Upper lobe of right lung (tissue), 1 donor: ENCODE measurements around the gene NRXN3. TPM values are rescaled to one million over a fixed set of nuclear protein-coding genes. Genes with fewer than 3 reads are reported as not detected.

Experiments used
- ATAC-seq: fragments of 200-7000 bp; cut with Tn5 transposase; one replicate; pipeline ENCODE4 v1.9.1; 2020; ENCODE audit warnings: mild to moderate bottlenecking, moderate library complexity
- DNase-seq: peaks from one replicate; pipeline ENCODE4 v3.0.0-alpha.2; 2020
- H3K27ac ChIP-seq: fragments of 200-600 bp; one replicate; pipeline ENCODE4 v1.8.0; 2022
- H3K27me3 ChIP-seq: fragments of 200-600 bp; one replicate; pipeline ENCODE4 v1.8.0; 2022; ENCODE audit warnings: mild to moderate bottlenecking
- H3K36me3 ChIP-seq: fragments of 200-600 bp; one replicate; pipeline ENCODE4 v1.8.0; 2022
- H3K4me1 ChIP-seq: fragments of 200-600 bp; one replicate; pipeline ENCODE4 v1.8.0; 2022
- H3K4me3 ChIP-seq: fragments of 200-600 bp; one replicate; pipeline ENCODE4 v1.8.0; 2022; ENCODE audit warnings: mild to moderate bottlenecking
- H3K9me3 ChIP-seq: fragments of 200-600 bp; one replicate; pipeline ENCODE4 v1.8.0; 2022
- intact Hi-C: fragments of 100-400 bp; cut with DNase I; formaldehyde crosslinking; loops from one replicate; pipeline ENCODE4 v1.11.0; 2022
- total RNA-seq: library from RNA; stranded (reverse); fragmentation: NEBNext Ultra II Directional; extraction: Animal tissue kit (Norgen Biotek cat#: 25700); gene quantifications from one replicate; pipeline ENCODE4 v1.2.1, GENCODE V29; 2021
- TF ChIP-seq, protein P1 (sequence below): fragments of 200-600 bp; IDR thresholded peaks from one replicate; pipeline ENCODE4 v1.8.0; 2022; ENCODE audit warnings: antibody characterized with exemption
- donor health status: DM: no; HTN: yes; CAD: no; lungs with severe emphysema.

NRXN3 gene
- total RNA-seq, 1 donor from 2014 or later = 10.0 TPM

DNA sequence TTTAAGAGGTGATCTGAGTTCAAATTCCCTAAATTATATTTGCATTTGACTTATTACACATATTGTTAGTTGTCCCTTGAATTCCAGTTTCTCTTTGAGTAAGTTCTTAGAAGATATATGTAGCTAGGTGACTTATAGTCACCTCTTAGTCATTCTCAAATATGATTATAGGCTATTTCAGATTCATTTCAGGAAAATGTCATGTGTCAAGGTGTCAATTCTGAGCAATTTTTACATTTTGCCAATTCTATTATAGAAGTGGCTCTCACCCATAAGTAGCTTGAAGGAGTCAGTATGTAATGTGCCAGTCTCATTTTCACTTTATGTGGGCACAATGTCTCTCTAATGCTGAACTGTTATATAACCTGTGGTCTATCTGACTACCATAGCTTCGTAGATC lies 1417.7 kb downstream of the NRXN3 start:
- no peaks in the 10 kb centered on the region for H3K27me3 ChIP-seq

DNA sequence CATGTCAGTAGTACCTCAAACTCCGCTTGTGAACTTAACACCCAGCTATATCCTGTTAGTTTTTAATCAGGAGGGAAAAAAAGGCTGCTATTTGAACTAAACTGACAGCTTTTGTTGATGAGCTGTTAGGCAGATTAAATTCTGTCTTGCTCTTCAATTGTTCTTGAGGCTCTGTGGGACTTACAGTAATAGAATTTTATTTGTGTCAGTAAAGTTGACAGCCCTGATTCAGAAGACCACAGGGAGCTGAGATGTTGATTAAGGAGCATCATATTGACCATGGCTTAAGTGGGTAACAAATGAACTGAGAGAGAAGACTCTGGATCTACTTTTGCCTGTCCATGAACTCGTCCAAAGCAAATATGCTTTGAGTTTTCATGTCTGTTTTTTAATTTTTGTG lies 1418.2 kb downstream of the NRXN3 start:
- no peaks in the 10 kb centered on the region for H3K9me3 ChIP-seq
- no peaks in the 10 kb centered on the region for H3K27me3 ChIP-seq
- H3K4me1 ChIP-seq = peaks cover 8% of the 10 kb centered on the region
- TF ChIP-seq, protein P1, sequence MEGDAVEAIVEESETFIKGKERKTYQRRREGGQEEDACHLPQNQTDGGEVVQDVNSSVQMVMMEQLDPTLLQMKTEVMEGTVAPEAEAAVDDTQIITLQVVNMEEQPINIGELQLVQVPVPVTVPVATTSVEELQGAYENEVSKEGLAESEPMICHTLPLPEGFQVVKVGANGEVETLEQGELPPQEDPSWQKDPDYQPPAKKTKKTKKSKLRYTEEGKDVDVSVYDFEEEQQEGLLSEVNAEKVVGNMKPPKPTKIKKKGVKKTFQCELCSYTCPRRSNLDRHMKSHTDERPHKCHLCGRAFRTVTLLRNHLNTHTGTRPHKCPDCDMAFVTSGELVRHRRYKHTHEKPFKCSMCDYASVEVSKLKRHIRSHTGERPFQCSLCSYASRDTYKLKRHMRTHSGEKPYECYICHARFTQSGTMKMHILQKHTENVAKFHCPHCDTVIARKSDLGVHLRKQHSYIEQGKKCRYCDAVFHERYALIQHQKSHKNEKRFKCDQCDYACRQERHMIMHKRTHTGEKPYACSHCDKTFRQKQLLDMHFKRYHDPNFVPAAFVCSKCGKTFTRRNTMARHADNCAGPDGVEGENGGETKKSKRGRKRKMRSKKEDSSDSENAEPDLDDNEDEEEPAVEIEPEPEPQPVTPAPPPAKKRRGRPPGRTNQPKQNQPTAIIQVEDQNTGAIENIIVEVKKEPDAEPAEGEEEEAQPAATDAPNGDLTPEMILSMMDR = no peak
- no peak for ATAC-seq
- DNase-seq = no peak
- intact Hi-C loops = no loop called here
- no peak overlapping the region for H3K4me3 ChIP-seq
- H3K36me3 ChIP-seq = no peaks in the 10 kb centered on the region
- no peak overlapping the region for H3K27ac ChIP-seq

More for the DNA sequence above, 1417.7 kb downstream of the NRXN3 start:
- TF ChIP-seq, protein P1 = no peak
- intact Hi-C loops = no loop called here
- H3K27ac ChIP-seq = no peak overlapping the region
- no peak for DNase-seq
- ATAC-seq = no peak
- peaks cover 8% of the 10 kb centered on the region for H3K4me1 ChIP-seq
- no peak overlapping the region for H3K4me3 ChIP-seq
- H3K36me3 ChIP-seq = no peaks in the 10 kb centered on the region
- H3K9me3 ChIP-seq = no peaks in the 10 kb centered on the region

DNA sequence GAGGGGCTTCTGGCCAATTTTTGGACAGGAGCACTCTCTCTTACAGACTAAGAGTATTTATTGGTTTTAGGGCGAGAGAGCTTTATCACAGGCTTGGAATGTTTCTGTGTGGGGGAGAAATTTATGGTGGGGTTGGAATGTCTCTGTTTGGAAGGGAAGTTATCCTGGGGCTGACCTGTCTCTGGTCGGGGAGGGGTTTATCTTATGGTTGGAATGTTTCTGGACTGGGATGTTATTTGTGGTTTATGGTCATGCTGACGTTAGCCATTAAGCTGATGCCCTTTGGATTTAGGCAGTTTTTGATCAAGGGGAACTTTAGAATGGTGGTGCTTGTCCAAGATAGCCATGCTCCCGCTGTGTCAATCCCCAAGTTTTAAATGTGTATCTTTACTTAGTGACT lies 1426.4 kb downstream of the NRXN3 start:
- TF ChIP-seq, protein P1 = no peak

DNA sequence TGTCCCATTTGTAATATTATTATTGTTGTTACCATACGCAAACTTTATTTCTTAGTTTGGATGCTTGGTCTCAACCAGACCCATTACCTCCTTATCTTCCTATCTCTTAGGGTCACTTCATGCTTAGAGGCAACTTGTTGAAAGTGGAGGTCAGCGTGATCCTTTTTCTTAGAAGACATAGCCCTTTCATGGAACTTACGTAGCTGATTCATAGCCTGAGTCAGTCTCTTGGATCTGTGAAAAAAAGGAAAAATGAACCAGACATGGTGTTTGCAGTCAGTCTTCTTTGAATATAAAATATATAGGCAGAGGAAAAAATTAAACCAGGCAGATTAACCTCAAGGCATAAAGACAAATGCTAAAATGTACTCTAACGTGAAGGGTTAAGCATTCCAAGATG lies 1427.4 kb downstream of the NRXN3 start:
- no peaks in the 10 kb centered on the region for H3K36me3 ChIP-seq
- ATAC-seq = no peak
- H3K9me3 ChIP-seq = no peaks in the 10 kb centered on the region
- H3K4me1 ChIP-seq = no peaks in the 10 kb centered on the region
- intact Hi-C loops = no loop called here
- H3K27ac ChIP-seq = no peak overlapping the region
- H3K4me3 ChIP-seq = no peak overlapping the region
- DNase-seq = no peak
- TF ChIP-seq, protein P1 = no peak
- H3K27me3 ChIP-seq = no peaks in the 10 kb centered on the region

More for the DNA sequence above, 1426.4 kb downstream of the NRXN3 start:
- Histone ChIP-seq H3K4me1 (no peaks in the 10 kb centered on the region), H3K4me3 (no peak overlapping the region), H3K36me3 (no peaks in the 10 kb centered on the region), H3K9me3 (no peaks in the 10 kb centered on the region), H3K27ac (no peak overlapping the region), H3K27me3 (no peaks in the 10 kb centered on the region)
- intact Hi-C loops = no loop called here
- ATAC-seq (no peak), DNase-seq (no peak)

DNA sequence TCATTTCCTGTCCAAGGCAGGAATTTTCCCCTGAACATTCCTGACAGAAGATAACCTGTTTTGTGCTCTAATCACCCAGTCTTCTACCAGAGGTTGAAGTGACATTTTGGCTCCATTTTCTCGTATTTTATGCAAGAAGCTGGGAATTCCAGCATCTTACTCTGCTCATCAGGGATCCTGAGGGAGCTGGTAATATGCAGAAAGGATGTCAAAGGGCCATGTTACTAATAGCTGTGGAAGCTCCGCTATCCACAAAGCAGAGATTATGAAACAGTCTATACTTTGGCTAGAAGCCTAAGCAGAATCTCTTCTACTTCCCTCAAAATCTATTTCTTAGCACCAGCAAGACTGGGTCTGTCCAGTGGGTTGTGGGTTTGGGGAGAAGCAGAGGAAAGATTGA lies 1428.2 kb downstream of the NRXN3 start:
- TF ChIP-seq, protein P1 = no peak
- ATAC-seq = no peak
- Histone ChIP-seq H3K27ac (no peak overlapping the region), H3K36me3 (no peaks in the 10 kb centered on the region), H3K4me1 (no peaks in the 10 kb centered on the region), H3K27me3 (no peaks in the 10 kb centered on the region), H3K4me3 (no peak overlapping the region), H3K9me3 (no peaks in the 10 kb centered on the region)
- intact Hi-C loops = no loop called here
- no peak for DNase-seq

DNA sequence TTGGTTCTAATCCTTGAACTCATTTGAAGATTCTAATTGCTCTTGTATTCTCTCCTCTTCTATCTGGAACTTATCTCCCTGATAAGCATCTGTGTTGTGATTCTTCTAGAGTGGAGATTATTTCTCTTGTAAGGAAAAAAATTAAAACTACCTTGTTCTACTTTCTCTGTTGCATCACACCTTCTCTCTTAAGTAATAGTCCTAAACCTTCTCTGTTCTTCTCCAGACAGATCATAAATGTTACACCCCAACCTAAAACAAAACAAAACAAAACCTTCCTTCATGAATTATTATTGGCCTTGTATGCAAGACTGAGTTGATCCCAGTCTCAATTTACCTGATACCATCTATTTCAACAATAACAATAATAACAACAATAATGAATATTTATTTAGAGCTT lies 1429.1 kb downstream of the NRXN3 start:
- Histone ChIP-seq H3K4me1 (no peaks in the 10 kb centered on the region), H3K27me3 (no peaks in the 10 kb centered on the region), H3K9me3 (no peaks in the 10 kb centered on the region), H3K36me3 (no peaks in the 10 kb centered on the region), H3K27ac (no peak overlapping the region), H3K4me3 (no peak overlapping the region)
- intact Hi-C loops = no loop called here
- TF ChIP-seq, protein P1 = no peak
- DNase-seq (no peak), ATAC-seq (no peak)
